ENCODE results near the gene CD300LB. TPM values are rescaled to one million over a fixed set of nuclear protein-coding genes. Genes with fewer than 3 reads are reported as not detected.
A peak's percentile ranks its signal among the peaks of the same experiment; 100 is the strongest.

CD300LB gene
- polyA plus RNA-seq, 2 of the 4 experiments (the other 2 are of a cell fraction) = not detected

DNA sequence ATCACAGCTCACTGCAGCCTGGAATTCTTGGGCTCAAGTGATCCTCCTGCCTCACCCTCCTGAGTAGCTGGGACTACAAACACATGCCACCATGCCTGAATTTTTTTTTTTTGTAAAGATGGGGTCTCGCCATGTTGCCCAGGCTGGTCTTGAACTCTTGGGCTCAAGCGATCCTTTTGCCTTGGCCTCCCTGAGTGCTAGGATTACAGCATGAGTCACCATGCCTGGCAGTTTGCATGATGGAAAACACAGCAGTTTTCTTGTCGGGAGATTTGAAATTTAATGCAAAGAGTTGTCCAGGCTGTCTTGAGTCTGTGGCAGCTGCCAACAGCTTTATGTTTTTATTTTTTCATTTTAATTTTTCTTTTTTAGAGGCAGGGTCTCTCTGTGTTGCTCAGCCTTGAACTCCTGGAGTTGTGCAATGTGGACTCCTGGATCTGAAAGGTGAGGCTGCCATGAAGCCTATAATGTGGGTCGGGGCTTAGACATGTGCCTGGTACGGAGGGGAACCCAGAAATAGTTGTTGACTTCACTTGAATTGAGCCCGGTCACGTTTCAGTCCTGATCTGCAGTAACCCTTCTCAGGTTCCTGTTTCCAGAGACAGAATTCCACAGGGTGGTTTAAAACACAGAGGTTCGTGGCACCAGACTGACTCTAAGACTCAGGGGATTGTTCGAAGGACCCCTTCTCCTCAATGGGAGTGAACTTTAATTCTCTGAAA, 46.1 kb downstream of the CD300LB start:
- FAIRE-seq = no peak
- Histone ChIP-seq H3K9me3 (no peaks in the 10 kb centered on the region; the same call in 2 of the 3 replicates), H3K4me1 (no peaks in the 10 kb centered on the region), H3K27ac (no peak overlapping the region), H3K4me3 (no peak overlapping the region), H3K4me2 (no peak overlapping the region)
- no peak for TF ChIP-seq RCOR1 (IDR thresholded peaks at IDR 0.05; ENCODE audit: low read depth, low read length)
- no peak for TF ChIP-seq ESRRA (IDR thresholded peaks at IDR 0.05; ENCODE audit: borderline replicate concordance, low read length)
- TF ChIP-seq, protein P1, sequence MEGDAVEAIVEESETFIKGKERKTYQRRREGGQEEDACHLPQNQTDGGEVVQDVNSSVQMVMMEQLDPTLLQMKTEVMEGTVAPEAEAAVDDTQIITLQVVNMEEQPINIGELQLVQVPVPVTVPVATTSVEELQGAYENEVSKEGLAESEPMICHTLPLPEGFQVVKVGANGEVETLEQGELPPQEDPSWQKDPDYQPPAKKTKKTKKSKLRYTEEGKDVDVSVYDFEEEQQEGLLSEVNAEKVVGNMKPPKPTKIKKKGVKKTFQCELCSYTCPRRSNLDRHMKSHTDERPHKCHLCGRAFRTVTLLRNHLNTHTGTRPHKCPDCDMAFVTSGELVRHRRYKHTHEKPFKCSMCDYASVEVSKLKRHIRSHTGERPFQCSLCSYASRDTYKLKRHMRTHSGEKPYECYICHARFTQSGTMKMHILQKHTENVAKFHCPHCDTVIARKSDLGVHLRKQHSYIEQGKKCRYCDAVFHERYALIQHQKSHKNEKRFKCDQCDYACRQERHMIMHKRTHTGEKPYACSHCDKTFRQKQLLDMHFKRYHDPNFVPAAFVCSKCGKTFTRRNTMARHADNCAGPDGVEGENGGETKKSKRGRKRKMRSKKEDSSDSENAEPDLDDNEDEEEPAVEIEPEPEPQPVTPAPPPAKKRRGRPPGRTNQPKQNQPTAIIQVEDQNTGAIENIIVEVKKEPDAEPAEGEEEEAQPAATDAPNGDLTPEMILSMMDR (IDR thresholded peaks at IDR 0.05) = no peak
- no peak for TF ChIP-seq SMC3 (IDR thresholded peaks at IDR 0.05)
- TF ChIP-seq RFX5 (IDR thresholded peaks at IDR 0.05) = no peak
- no peak for TF ChIP-seq TFCP2L1 (CRISPR knock-in tag; IDR thresholded peaks at IDR 0.05)
- TF ChIP-seq, protein P2, sequence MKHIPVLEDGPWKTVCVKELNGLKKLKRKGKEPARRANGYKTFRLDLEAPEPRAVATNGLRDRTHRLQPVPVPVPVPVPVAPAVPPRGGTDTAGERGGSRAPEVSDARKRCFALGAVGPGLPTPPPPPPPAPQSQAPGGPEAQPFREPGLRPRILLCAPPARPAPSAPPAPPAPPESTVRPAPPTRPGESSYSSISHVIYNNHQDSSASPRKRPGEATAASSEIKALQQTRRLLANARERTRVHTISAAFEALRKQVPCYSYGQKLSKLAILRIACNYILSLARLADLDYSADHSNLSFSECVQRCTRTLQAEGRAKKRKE (CRISPR knock-in tag; IDR thresholded peaks at IDR 0.05; ENCODE audit: low read depth) = no peak
- no peak for TF ChIP-seq RAD21 (conservative IDR thresholded peaks at IDR 0.05 in 1 of 2, IDR thresholded peaks at IDR 0.05 in 1 of 2)
- no peak for TF ChIP-seq KDM5A (IDR thresholded peaks at IDR 0.05)
- CTCF ChIA-PET = interaction anchor here (0.7 to 5.0 kb wide), 6 partner anchors 9 to 116 kb away, joined by 3 to 36 read pairs (median 12); no protein-coding TSS in a partner anchor
- no peak for ATAC-seq
- 21% methylated on average over 9 of the region's 9 CpGs for WGBS (ENCODE audit: missing lambda C conversion rate)
- POLR2A ChIA-PET = no interaction called here
- DNase-seq (ENCODE audit: low read depth in 1 of 2, low spot score in 1 of 2) = no peak

DNA sequence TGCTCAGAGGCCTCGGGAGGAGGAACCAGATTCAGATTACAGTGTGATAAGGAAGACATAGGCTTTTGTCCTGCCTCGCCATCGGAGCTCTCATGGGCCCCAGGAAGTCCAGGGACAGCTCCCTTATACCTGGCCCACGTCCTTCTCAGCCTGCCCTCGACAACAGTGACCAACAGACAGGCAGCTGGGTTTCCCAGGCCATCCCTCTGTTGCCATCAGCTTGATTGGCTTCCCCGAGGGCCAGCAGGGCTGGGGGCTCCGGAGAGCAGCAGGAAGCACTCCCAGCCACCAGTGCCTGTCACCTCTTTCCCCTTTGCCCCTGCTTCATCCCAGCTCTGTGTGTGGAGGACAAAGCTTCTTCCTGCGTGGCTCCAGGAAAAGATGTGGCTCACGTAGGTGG, 47.2 kb downstream of the CD300LB start:
- DNase-seq (ENCODE audit: low read depth in 1 of 2, low spot score in 1 of 2) (no peak), FAIRE-seq (no peak), ATAC-seq (no peak)
- WGBS (ENCODE audit: missing lambda C conversion rate) = 27% methylated on average over 9 of the region's 9 CpGs
- Histone ChIP-seq H3K4me2 (no peak overlapping the region), H3K9me3 (no peaks in the 10 kb centered on the region; the same call in 2 of the 3 replicates), H3K4me1 (no peaks in the 10 kb centered on the region), H3K4me3 (no peak overlapping the region), H3K27ac (no peak overlapping the region)
- CTCF ChIA-PET = interaction anchor here (0.5 to 5.0 kb wide), 8 partner anchors 8 to 115 kb away, joined by 3 to 36 read pairs (median 5); no protein-coding TSS in a partner anchor
- POLR2A ChIA-PET = no interaction called here
- TF ChIP-seq NR3C1 (IDR thresholded peaks at IDR 0.05) = no peak
- TF ChIP-seq HDAC2 (IDR thresholded peaks at IDR 0.05) = no peak
- no peak for TF ChIP-seq SMC3 (IDR thresholded peaks at IDR 0.05)
- TF ChIP-seq HOXB5 (CRISPR knock-in tag; IDR thresholded peaks at IDR 0.05) = no peak
- TF ChIP-seq, protein P3, sequence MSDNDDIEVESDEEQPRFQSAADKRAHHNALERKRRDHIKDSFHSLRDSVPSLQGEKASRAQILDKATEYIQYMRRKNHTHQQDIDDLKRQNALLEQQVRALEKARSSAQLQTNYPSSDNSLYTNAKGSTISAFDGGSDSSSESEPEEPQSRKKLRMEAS (IDR thresholded peaks at IDR 0.05) = no peak
- TF ChIP-seq BHLHE40 (IDR thresholded peaks at IDR 0.05; ENCODE audit: low read depth, low read length) = no peak

DNA sequence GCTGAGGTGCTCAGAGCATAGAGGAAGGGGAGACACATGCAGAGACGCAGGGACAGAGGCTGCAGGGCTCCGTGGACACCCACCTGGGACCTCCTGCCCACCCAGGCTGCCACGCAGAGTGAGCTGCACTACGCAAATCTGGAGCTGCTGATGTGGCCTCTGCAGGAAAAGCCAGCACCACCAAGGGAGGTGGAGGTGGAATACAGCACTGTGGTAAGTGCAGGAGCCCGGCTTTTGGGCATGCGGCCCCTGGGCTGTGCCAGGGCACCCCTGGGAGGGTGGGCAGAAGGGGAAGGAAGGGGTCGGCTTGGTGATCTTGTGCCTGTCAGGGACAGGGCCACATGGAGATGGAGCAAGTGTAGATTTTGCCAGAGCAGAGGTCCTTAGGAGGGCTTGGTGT, 49.7 kb downstream of the CD300LB start:
- Histone ChIP-seq H3K27ac (no peak overlapping the region), H3K4me2 (no peak overlapping the region), H3K4me3 (no peak overlapping the region), H3K9me3 (peaks cover 2% of the 10 kb centered on the region; the same call in 2 of the 3 replicates), H3K4me1 (no peaks in the 10 kb centered on the region)
- FAIRE-seq = no peak
- ChIA-PET POLR2A (no interaction called here), CTCF (interaction anchor here (1.0 to 5.0 kb wide), 8 partner anchors 12 to 183 kb away, joined by 3 to 36 read pairs (median 6); partner anchors contain the start of gene BTBD17)
- 21% methylated on average over 7 of the region's 7 CpGs for WGBS (ENCODE audit: missing lambda C conversion rate)
- no peak for DNase-seq (ENCODE audit: low read depth in 1 of 2, low spot score in 1 of 2)
- peak in 1 of 2 experiments; percentile 11; a peak in 1 of 6 replicates for ATAC-seq
- TF ChIP-seq, protein P2 (CRISPR knock-in tag; IDR thresholded peaks at IDR 0.05; ENCODE audit: low read depth) = no peak

DNA sequence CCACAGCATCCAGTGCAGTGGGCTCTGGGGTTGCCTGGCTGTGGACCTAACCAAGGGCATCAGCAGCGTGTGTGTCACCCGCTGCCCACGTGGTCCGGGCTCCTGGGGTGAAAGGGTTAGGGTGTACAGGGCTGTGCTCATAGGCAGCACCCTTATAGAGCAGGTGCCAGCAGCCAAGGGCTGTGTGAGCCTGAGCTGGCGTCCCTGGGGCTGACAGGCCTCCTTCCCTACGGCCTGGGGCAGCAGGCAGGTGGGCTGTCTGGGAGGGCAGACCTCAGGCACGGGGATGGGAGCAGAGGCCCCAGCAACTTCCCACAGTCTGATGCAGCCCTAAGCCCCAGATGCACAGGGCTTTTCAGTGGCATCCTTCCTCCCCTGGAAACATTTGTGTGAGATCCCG, 51.0 kb downstream of the CD300LB start:
- Histone ChIP-seq H3K9me3 (peaks cover 15% of the 10 kb centered on the region), H3K4me1 (no peaks in the 10 kb centered on the region), H3K4me2 (no peak overlapping the region), H3K4me3 (no peak overlapping the region), H3K27ac (no peak overlapping the region)
- ATAC-seq = peak in 1 of 2 experiments; percentile 31; a peak in 3 of 6 replicates
- CTCF ChIA-PET = interaction anchor here (0.8 to 4.0 kb wide), 9 partner anchors 72 to 257 kb away, joined by 3 to 25 read pairs (median 4); partner anchors contain the start of gene RAB37
- WGBS (ENCODE audit: missing lambda C conversion rate) = 20% methylated on average over 8 of the region's 8 CpGs
- no peak for DNase-seq (ENCODE audit: low read depth in 1 of 2, low spot score in 1 of 2)
- no peak for FAIRE-seq
- POLR2A ChIA-PET = no interaction called here
- TF ChIP-seq RFX5 (IDR thresholded peaks at IDR 0.05) = no peak
- TF ChIP-seq GATA3 (IDR thresholded peaks at IDR 0.05; ENCODE audit: borderline replicate concordance) = no peak
- TF ChIP-seq ZNF302 (CRISPR knock-in tag; IDR thresholded peaks at IDR 0.05) = no peak
- no peak for TF ChIP-seq HOXB13 (CRISPR knock-in tag; IDR thresholded peaks at IDR 0.05; ENCODE audit: low read depth)
- TF ChIP-seq, protein P4, sequence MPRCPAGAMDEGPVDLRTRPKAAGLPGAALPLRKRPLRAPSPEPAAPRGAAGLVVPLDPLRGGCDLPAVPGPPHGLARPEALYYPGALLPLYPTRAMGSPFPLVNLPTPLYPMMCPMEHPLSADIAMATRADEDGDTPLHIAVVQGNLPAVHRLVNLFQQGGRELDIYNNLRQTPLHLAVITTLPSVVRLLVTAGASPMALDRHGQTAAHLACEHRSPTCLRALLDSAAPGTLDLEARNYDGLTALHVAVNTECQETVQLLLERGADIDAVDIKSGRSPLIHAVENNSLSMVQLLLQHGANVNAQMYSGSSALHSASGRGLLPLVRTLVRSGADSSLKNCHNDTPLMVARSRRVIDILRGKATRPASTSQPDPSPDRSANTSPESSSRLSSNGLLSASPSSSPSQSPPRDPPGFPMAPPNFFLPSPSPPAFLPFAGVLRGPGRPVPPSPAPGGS (IDR thresholded peaks at IDR 0.05) = no peak
- no peak for TF ChIP-seq FOSB (CRISPR knock-in tag; IDR thresholded peaks at IDR 0.05)
- no peak for TF ChIP-seq RCOR1 (IDR thresholded peaks at IDR 0.05; ENCODE audit: low read depth, low read length)
- TF ChIP-seq, protein P5, sequence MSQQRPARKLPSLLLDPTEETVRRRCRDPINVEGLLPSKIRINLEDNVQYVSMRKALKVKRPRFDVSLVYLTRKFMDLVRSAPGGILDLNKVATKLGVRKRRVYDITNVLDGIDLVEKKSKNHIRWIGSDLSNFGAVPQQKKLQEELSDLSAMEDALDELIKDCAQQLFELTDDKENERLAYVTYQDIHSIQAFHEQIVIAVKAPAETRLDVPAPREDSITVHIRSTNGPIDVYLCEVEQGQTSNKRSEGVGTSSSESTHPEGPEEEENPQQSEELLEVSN (IDR thresholded peaks at IDR 0.05; ENCODE audit: borderline replicate concordance, low read depth) = no peak
- TF ChIP-seq, protein P6, sequence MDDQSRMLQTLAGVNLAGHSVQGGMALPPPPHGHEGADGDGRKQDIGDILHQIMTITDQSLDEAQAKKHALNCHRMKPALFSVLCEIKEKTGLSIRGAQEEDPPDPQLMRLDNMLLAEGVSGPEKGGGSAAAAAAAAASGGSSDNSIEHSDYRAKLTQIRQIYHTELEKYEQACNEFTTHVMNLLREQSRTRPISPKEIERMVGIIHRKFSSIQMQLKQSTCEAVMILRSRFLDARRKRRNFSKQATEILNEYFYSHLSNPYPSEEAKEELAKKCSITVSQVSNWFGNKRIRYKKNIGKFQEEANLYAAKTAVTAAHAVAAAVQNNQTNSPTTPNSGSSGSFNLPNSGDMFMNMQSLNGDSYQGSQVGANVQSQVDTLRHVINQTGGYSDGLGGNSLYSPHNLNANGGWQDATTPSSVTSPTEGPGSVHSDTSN (IDR thresholded peaks at IDR 0.05) = no peak
- TF ChIP-seq MAFK (IDR thresholded peaks at IDR 0.05; ENCODE audit: partially characterized antibody) = no peak
- TF ChIP-seq ZFP36 (IDR thresholded peaks at IDR 0.05; ENCODE audit: borderline replicate concordance, partially characterized antibody) = no peak

All from A549 (cell line).